ENCODE measurements around the gene LRRC41. TPM values are rescaled to one million over a fixed set of nuclear protein-coding genes. Genes with fewer than 3 reads are reported as not detected.

The LRRC41 gene
- total RNA-seq, 1 experiment from 2014 or later = 38.1 TPM

DNA sequence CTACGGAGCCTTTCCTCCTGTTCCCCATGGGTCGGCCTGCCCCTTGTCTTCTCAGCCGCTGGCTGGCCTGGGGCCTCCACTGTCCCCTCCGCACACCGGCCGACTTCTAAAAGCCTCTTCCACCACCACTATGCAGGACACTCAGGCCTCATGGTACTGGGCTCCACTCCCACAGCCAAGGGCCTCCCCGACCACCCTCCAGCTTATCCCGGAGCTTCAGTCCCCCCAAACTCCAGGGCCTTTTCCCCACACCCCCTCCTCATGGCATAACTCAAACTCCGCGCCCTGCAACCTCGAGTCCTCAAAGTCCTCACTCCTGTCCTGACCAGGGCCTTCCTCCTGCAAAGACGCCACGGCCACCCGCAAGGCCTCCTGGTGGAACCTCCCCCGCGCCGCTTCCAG lies 2.0 kb downstream of the LRRC41 start:
- no peaks in the 10 kb centered on the region for H3K9me2 ChIP-seq (ENCODE audit: insufficient read depth)
- no peaks in the 10 kb centered on the region for H3K9me3 ChIP-seq (ENCODE audit: control insufficient read depth in 1 of 2, insufficient read depth in 1 of 2, low read depth in 1 of 2, low read length in 2 of 2)
- H3K79me2 ChIP-seq (ENCODE audit: insufficient read depth, low read length) = peaks cover 80% of the 10 kb centered on the region
- H3K4me2 ChIP-seq (ENCODE audit: low read length) = peak overlapping the region; percentile 87
- H3K27me3 ChIP-seq (ENCODE audit: insufficient read depth, low read length) = no peaks in the 10 kb centered on the region
- DNase-seq (ENCODE audit: low read depth, low spot score) = no peak
- BruUV-seq (replicated peaks) = no TSS peak
- peaks cover 7 to 19% of the 10 kb centered on the region in 2 experiments; a peak in 3 of 4 replicates for H3K4me1 ChIP-seq (ENCODE audit: control insufficient read depth in 1 of 2, insufficient read depth in 2 of 2, low read length in 2 of 2)
- POLR2A ChIA-PET = no interaction called here
- intact Hi-C loops (cut with micrococcal nuclease) = no loop called here
- H3K36me3 ChIP-seq (ENCODE audit: control insufficient read depth in 1 of 2, insufficient read depth in 2 of 2, low read length in 2 of 2) = peaks cover 3 to 16% of the 10 kb centered on the region in 2 experiments; a peak in 3 of 4 replicates
- RAD21 ChIA-PET (ENCODE audit: low non-redundant PET in 1 of 2, low total read pairs in 2 of 2, uncharacterized antibody in 2 of 2, unreplicated experiment in 2 of 2) = no interaction called here
- H3K4me3 ChIP-seq (replicated peaks in 1 of 2; ENCODE audit: low read depth in 1 of 2, low read length in 2 of 2) = peak overlapping the region; percentile 81 to 92
- CTCF ChIA-PET = no interaction called here
- H3K9ac ChIP-seq (ENCODE audit: low read length) = peak overlapping the region; percentile 87
- H2AFZ ChIP-seq (ENCODE audit: low read depth, low read length, poor library complexity, severe bottlenecking) = no peak overlapping the region
- ATAC-seq = peak; percentile 1; the same call in 1 of the 2 replicates
- H3K27ac ChIP-seq (ENCODE audit: low read depth, low read length) = peak overlapping the region; percentile 94
- TF ChIP-seq EGR1 (IDR thresholded peaks at IDR 0.05; ENCODE audit: low read depth) = no peak
- TF ChIP-seq POLR2AphosphoS5 (IDR thresholded peaks at IDR 0.05; ENCODE audit: low read depth, low read length) = no peak
- no peak for TF ChIP-seq EZH2phosphoT487 (IDR thresholded peaks at IDR 0.05; ENCODE audit: borderline replicate concordance)
- TF ChIP-seq SIN3A (IDR thresholded peaks at IDR 0.05; ENCODE audit: low read depth) = no peak
- TF ChIP-seq CEBPB (IDR thresholded peaks at IDR 0.05; ENCODE audit: low read depth) = no peak
- TF ChIP-seq ZNF274 (IDR thresholded peaks at IDR 0.05; ENCODE audit: low read depth, low read length) = no peak
- no peak for TF ChIP-seq TCF7L2 (IDR thresholded peaks at IDR 0.05; ENCODE audit: borderline replicate concordance, extremely low read depth, insufficient read depth, insufficient read length)
- no peak for TF ChIP-seq RAD21 (IDR thresholded peaks at IDR 0.05; ENCODE audit: low read depth)
- no peak for TF ChIP-seq SRF (IDR thresholded peaks at IDR 0.05; ENCODE audit: low read depth)
- TF ChIP-seq FOSL1 (IDR thresholded peaks at IDR 0.05; ENCODE audit: low read depth) = no peak
- TF ChIP-seq, protein P1, sequence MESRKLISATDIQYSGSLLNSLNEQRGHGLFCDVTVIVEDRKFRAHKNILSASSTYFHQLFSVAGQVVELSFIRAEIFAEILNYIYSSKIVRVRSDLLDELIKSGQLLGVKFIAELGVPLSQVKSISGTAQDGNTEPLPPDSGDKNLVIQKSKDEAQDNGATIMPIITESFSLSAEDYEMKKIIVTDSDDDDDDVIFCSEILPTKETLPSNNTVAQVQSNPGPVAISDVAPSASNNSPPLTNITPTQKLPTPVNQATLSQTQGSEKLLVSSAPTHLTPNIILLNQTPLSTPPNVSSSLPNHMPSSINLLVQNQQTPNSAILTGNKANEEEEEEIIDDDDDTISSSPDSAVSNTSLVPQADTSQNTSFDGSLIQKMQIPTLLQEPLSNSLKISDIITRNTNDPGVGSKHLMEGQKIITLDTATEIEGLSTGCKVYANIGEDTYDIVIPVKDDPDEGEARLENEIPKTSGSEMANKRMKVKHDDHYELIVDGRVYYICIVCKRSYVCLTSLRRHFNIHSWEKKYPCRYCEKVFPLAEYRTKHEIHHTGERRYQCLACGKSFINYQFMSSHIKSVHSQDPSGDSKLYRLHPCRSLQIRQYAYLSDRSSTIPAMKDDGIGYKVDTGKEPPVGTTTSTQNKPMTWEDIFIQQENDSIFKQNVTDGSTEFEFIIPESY (IDR thresholded peaks at IDR 0.05; ENCODE audit: extremely low read depth, insufficient replicate concordance, low read length) = no peak
- TF ChIP-seq ZFX (IDR thresholded peaks at IDR 0.05) = no peak
- TF ChIP-seq, protein P2, sequence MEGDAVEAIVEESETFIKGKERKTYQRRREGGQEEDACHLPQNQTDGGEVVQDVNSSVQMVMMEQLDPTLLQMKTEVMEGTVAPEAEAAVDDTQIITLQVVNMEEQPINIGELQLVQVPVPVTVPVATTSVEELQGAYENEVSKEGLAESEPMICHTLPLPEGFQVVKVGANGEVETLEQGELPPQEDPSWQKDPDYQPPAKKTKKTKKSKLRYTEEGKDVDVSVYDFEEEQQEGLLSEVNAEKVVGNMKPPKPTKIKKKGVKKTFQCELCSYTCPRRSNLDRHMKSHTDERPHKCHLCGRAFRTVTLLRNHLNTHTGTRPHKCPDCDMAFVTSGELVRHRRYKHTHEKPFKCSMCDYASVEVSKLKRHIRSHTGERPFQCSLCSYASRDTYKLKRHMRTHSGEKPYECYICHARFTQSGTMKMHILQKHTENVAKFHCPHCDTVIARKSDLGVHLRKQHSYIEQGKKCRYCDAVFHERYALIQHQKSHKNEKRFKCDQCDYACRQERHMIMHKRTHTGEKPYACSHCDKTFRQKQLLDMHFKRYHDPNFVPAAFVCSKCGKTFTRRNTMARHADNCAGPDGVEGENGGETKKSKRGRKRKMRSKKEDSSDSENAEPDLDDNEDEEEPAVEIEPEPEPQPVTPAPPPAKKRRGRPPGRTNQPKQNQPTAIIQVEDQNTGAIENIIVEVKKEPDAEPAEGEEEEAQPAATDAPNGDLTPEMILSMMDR (IDR thresholded peaks at IDR 0.05 in 2 of 3, conservative IDR thresholded peaks at IDR 0.05 in 1 of 3; ENCODE audit: borderline replicate concordance in 1 of 3, insufficient read depth in 1 of 3, low read depth in 2 of 3, low read length in 2 of 3) = no peak
- TF ChIP-seq, protein P3, sequence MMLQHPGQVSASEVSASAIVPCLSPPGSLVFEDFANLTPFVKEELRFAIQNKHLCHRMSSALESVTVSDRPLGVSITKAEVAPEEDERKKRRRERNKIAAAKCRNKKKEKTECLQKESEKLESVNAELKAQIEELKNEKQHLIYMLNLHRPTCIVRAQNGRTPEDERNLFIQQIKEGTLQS (IDR thresholded peaks at IDR 0.05) = no peak
- TF ChIP-seq EZH2 (IDR thresholded peaks at IDR 0.05) = no peak
- TF ChIP-seq YY1 (IDR thresholded peaks at IDR 0.05; ENCODE audit: extremely low read depth, insufficient replicate concordance, low read depth, low read length) = no peak
- TF ChIP-seq SP1 (IDR thresholded peaks at IDR 0.05; ENCODE audit: low read depth) = no peak
- no peak for TF ChIP-seq POLR2A (IDR thresholded peaks at IDR 0.05; ENCODE audit: borderline replicate concordance, extremely low read depth, insufficient read depth, insufficient read length)
- H4K20me1 ChIP-seq (ENCODE audit: insufficient read depth) = no peaks in the 10 kb centered on the region
